H1 (cell line): ENCODE data around the gene BTBD16. TPM values are rescaled to one million over a fixed set of nuclear protein-coding genes. Genes with fewer than 3 reads are reported as not detected.

Experiments used
- GABPA ChIP-seq: IDR thresholded peaks from 2 replicates; pipeline ENCODE4 v1.6.1; 2011; ENCODE audit warnings: mild to moderate bottlenecking, low read length, moderate library complexity, borderline replicate concordance; ENCODE audit not compliant: insufficient read depth
- polyA plus RNA-seq, 7 experiments: library from polyadenylated mRNA; depleted of rRNA in 3 of 7; stranded (reverse) in 5 of 7; unstranded in 2 of 7; fragments of >200 nt in 5 of 7; fragments of 200-250 nt in 2 of 7; gene quantifications; 1 replicate in 5 of 7; 2 replicates in 1 of 7; 4 replicates in 1 of 7; pipeline versions ENCODE4 v1.2.1 to v1.2.3, GENCODE V29; 2011 to 2013; ENCODE audit warnings: missing spikeins in 2 of 7, mixed read lengths in 2 of 7
- total RNA-seq: library from RNA; stranded (reverse); fragmentation: NEBNext Ultra II Directional; extraction: Animal tissue kit (Norgen Biotek cat#: 25700); gene quantifications from 2 replicates; pipeline ENCODE4 v1.2.1, GENCODE V29; 2021

The BTBD16 gene
- total and polyA plus RNA-seq, 2 of the 8 experiments (the other 6 are each of a cell fraction or from before 2014, with no cell fraction given) = 0.05 TPM; not detected in 1

DNA sequence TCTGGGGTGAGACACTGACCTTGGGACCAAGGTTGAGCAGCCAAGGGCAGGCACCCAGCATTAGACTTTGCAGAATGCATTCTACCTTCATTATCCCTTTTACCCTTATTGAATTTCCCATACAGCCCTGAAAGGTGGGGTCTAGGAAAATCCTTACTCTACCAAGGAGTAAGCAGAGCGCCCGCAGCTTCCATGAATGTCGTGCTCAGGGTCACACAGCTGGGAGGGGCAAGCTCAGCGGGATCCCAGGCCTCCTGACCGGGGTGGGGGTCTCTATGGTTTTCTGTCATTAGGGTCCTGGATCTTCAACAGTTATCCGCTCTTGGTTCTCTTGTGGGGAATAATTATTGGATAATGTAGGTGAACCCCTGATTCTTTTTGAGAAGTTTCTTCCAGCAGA, 30.7 kb upstream of the BTBD16 start (continued):
- no peak for TF ChIP-seq GABPA
